GM21367 (cell line): ENCODE data around the gene PRKX.
"Not testable (repeated sequence)": the region's sequence is repeated elsewhere in the genome, so short reads cannot be mapped to it uniquely, and the experiment has no call there.

Source experiments
- ATAC-seq: cut with Tn5 transposase; IDR thresholded peaks from one replicate; pipeline ENCODE4 v1.9.1; 2021; ENCODE audit not compliant: unreplicated experiment

PRKX gene

DNA sequence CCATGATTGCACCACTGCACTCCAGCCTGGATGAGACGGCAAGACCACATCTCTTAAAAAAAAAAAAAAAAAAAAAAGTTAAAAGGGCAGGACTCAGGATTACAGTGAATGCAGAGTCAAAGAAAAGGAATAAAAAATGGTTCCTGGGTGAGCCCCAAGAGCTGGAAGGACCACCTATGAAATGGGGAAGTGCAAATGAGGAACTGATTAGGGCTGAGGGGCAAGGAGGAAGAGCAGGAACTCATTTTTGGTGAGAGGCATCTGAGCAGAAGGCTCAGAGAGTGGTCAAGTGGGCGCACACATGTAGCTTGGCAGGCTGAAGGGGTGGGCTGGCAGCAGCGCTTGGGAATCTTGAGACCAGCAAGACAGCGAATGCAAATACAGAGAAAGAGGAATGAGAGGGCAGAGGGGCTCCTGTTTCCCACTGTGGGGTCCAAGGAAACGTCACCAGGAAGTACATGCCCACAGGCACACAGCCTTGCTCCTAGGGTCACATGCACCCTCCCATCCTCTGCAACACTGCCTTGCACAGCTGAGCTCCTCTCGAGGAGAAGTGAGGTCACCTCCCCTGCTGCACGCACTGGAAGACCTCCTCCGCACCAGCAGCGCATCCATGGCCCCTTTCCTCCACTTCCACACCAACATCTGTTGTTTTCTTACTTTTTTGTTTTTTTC, 49.7 kb downstream of the PRKX start:
- ATAC-seq = not testable (repeated sequence)

DNA sequence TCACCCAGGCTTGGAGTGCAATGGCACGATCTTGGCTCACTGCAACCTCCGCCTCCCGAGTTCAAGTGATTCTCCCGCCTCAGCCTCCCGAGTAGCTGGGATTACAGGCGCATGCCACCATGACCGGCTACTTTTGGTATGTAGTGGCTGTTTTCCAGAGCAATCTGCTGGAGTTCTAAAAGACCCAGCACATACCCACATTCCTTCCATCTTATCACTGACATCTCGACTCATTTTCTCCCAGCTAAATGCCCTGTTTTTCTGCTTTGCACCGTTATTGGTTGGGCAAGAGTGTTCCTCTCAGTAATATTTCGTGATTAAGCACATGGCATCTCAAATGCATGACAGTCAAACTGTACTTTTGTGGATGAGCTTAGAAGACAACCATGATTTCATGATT, 53.7 kb downstream of the PRKX start:
- no peak for ATAC-seq

DNA sequence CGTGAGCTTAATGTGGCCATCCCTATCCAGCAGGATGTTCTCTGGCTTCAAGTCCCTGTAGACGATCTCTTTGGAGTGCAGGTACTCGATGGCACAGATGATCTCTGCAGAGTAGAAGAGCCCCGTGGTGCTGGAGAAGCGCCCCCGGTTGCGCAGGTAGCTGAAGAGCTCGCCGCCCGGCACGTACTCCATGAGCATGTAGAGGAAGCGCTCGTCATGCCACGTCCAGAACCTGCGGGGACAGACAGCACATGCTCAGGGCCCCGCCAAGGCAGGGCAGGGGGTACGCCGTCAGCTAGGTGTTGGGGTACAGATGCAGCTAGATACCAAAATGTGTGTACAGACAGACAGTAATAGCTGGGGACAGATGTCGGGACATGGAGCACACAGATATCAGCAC, 58.3 kb downstream of the PRKX start:
- no peak for ATAC-seq

DNA sequence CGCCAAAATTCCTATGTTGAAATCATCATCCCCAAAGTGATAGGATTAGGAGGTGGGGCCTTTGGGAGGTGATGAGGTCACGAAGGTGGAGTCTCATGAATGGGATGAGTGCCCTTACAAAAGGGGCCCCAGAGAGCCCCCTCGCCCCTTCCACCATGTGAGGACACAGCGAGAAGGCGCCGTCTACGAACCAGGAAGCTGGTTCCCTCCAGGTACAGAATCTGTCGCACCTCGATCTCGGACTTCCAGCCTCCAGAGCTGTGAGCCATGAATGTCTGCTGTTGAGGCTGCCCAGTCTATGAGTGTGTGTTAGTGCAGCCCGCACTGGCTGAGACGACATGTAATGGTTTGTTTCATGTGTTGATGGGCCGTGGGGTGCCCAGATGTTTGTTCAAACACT, 60.3 kb downstream of the PRKX start:
- no peak for ATAC-seq

DNA sequence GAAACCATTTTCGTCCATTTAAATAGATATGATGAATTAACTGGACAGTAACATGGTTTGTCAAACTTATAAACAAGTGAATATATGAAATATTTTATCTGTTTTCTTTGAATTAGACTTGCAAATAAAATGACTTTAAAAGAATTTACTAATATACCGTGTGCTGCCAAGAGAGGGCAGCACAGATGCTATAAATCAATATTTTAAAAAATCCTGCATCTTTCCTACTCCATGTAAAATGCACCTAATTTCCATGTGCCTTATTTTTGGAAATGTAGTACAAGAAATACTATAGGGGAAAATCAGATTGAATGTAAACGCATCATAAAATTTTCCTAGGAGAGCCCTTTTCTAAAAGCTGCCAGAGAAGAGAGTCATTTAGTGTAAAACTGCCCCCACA, 62.2 kb downstream of the PRKX start:
- no peak for ATAC-seq

DNA sequence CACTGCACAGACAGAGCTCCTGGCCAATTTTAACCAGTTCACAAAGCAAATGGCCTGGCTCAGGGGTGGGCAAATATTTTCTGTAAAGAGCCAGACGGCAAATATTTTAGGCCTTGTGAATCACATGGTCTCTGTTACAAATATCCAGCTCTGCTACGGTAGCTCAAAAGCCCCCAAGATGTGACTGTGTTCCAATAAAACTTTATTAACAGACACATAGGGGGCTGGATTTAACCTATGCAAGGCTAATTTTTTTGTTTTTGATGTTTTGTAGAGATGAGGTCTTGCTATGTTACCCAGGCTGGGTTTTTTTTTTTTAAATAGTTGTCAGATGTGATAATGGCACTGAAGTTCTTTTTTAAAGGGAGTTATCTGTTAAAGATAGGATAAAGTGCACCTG, 65.4 kb downstream of the PRKX start:
- ATAC-seq = no peak

DNA sequence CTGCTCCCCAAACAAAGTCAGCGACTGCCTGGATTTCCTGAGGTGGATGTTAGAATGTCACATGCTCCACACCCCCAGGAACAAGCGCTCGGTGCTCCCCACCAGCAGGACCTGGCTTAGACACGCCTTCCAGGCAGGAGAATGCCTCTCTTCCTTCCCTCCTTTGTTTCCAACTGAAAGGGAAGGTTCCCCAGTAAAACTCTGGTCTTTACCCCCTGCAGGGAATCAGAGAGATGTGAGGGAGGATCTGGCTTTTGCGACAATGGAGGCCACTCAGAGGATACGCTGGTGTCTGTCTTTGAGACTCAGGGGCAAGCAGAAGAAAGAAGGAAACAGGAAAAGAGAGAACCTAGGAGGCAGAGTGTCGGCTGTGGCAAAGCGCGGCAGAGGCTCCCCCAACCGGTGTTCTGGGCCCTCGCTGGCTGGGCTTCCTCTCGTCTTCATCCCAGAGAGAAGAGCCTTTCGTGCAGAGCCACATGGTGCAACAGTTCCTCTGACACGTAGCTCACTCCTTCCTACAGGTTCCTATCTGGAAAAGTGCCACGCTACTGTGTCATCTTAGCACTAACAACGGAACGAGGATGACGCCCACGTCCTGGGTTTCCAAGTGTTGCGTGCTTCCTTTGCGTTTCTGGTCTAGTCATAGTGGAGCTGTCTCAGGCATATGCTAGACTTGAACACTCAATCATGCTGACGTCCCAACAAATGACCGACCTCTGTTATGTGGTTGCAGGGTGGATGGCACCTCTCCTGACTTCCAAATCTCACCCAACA, 73.4 kb downstream of the PRKX start:
- not testable (repeated sequence) for ATAC-seq

DNA sequence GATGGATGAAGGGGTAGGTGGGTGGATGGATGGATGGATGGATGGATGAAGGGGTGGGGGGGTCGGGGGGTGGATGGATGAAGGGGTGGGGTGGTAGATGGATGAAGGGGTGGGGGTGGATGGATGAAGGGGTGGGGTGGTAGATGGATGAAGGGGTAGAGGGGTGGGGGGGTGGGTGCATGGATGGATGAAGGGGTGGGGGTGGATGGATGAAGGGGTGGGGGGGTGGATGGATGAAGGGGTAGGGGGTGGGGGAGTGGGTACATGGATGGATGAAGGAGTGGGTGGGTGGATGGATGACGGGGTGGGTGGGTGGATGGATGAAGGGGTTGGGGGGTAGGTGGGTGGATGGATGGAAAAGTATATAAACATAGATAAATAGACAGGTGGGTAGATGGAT, 74.2 kb downstream of the PRKX start:
- no peak for ATAC-seq

DNA sequence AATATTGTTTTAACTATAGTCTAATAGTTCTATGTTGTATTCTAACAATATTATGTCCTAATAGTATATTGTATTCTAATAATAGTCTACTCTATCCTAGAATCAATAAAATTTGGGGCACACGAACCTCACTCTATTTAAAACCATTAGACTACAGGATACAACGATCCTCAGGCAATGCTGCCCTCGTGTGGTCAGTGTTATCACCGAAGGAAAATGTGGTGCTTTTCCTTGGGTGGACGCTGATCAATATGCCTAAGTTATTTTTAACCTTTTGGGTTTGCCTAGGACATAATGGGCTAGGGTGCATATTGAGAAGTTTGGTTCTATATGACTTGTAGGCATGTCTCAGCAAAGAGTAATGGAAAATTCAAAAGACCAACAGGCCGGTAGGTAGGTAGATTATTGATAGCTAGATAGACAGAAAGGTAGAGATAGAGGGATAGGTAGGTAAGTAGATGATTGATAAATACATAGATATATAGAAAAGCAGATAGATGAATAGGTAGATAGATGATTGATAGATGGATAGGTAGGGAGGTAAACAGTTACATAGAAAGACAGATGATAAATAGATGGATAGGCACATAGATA, 75.1 kb downstream of the PRKX start:
- no peak for ATAC-seq

DNA sequence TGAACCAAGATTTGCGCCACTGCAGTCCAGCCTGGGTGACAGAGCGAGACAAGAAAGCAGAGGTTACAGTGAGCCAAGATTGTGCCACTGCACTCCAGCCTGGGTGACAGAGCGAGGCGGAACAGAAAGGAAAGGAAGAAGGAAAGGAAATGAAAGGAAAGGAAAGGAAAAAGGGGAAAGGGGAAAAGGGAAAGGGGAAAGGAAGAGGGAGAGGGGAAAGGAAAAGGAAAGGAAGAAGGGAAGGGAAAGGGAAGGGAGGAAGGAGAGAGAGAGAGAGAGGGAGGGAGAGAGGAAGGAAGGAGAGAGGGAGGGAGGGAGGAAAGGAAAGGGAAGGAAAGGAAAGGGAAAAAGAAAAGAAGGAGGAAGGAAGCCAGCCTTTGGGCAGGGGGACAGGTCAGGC, 76.6 kb downstream of the PRKX start:
- no peak for ATAC-seq

DNA sequence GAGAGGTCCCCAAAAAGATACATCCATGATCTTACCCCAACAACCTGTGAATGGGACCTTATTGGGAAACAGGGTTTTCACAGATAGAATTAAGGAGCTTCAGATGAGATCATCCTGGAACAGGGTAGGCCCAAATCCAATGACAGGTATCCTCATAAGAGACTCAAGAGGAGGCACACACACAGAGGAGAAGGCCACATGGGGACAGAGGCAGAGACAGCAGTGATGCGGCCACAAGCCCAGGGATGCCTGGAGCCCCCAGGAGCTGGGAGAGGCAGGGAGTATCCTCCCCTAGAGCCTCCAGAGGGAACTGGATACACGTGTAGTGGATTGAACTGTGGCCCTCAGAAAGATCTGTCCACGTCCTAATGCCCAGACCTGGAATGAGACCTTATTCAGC, 82.3 kb downstream of the PRKX start:
- ATAC-seq = no peak

DNA sequence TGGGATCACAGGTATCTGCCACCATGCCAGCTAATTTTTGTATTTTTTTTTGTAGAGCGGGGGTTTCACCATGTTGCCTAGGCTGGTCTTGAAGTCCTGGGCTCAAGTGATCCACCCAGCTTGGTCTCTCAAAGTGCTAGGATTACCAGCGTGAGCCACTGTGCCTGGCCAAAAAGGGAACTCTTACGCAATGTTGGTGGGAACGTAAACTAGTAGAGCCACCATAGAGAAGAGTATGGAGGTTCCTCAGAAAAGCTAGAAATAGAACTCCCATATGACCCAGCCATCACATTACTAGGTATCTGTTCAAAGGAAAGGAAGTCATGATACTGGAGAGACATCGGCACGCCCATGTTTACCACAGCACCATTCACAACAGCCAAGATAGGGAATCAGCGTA, 85.9 kb downstream of the PRKX start:
- no peak for ATAC-seq

DNA sequence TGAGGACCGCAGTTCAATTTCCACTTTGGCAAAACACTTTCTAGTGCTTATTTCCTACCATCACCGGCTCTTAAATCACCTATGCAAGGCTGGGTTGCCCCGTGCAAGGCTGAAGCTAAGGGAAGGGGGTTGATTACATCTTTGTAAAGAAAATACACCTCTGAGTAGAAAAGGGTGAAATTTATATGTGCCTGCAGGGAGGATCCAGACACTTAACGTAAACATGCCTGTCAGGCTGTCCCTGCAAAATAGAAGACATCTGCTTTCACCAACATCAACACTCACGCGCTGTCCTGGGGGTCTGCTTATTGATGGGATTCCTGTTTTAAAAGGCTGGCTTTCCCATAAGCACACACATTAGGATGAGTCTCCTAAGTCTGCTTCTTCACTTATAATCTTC, 92.0 kb downstream of the PRKX start:
- ATAC-seq = no peak

DNA sequence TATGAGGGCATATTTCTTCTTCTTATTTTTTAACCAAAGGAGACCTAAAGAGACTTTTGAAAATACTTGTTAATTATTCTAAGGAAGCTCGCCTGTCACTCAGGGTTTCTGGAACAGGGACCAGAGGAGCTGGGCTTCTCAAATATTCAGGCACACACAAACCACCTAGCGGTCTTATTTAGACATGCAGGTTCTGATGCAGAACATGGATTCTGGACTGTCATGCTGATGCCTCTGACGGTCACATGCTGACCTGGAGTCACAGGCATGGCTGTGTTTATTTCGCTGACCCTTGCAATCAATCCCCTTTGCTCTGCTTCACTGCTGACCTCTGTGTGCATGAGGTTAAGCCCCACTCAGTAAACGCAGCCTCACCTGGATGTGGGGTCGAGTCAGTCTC, 101.7 kb downstream of the PRKX start:
- ATAC-seq = not testable (repeated sequence)

DNA sequence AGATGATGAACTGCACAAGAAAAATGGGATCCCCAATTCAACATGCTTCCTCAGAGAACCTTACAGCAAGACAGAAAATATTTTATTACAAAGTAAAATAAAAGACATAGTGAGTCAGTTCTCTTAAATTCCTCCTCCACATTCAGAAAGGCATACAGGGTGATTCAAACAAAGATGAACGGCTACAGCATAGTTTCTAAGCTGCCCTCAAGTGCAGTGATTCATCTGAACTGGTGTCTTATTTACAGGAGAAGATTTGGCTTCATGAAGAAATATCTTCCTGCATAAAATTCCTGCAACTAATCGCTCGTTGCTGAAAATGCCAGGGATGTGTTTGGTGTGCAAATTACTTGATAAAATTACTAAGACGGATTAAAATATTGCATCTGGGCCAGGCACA, 103.6 kb downstream of the PRKX start:
- no peak for ATAC-seq

DNA sequence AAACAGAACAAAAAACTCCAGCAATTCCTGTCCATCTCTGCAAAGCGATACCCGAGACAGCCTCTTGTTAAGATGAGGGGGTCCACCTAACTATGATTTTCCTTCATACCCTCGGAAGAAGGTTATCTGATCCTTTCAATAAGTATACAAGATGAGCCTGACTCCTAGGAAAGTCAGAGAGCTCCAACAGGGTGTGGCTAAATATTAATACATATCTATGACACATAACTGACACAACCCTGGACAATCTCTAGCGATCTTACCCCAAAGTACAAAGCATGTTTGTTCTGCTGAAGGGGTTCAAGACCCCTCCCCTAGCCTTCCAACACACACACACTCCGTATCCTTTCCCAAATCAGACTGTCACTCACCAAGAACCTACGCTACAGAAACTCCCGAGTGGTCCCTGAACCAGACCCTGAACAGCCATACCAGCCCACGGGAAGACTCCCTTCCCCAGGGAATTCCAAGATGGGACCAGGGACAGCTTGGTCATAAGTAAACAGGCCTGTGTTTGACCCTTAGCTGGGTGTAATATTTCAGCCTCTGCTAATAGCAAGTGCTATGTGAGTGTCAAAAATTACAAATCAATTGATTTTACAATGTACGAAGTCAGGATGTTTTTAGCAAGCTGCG, 110.3 kb downstream of the PRKX start:
- ATAC-seq = no peak

DNA sequence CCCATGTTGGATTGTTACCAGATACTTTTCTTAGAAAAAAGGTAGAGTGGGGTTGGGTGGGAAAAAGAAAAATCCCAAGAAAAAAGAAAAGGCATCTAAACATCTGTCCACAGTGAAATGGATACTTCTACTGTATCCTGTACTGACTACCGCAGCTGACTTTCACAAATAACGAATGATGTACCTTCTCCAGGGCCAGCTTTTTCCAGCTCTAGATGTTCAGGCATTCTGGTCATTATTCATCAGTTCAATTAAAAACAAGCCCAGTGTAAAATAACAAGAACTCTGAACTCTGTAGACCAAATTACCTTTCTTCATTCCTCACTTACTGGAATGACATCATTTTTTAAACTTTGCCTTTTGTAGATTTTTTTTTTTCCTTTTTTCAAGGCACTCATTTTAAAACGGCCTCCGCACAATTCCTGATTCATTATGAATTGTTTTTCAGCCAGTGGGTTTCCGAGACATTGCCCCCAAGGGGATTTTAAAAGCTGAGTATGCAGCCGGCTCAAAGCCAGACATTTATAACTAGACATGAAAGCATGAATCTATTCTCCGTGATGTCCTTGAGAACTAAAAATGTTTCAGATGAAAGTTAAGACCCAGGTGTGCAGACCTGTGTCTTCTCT, 113.5 kb downstream of the PRKX start:
- ATAC-seq = no peak

DNA sequence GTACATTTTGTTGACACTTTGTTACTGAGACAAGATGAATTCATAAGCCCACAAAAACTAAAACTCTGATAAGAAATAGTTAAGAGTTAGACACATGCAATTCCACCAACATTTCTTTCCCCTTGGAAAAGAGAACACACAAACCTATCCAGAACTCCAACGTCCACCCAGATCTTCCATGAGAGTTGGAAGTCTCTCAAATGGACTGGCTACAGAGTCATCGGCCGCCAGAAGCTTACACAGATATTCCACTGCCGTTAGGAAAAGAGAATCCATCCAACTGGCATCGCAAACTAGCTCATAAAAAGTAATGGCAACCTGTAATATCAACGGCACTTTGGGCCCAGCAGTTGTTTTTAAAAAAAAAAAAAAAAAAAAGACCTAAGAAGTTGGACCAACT, 114.7 kb downstream of the PRKX start:
- no peak for ATAC-seq

DNA sequence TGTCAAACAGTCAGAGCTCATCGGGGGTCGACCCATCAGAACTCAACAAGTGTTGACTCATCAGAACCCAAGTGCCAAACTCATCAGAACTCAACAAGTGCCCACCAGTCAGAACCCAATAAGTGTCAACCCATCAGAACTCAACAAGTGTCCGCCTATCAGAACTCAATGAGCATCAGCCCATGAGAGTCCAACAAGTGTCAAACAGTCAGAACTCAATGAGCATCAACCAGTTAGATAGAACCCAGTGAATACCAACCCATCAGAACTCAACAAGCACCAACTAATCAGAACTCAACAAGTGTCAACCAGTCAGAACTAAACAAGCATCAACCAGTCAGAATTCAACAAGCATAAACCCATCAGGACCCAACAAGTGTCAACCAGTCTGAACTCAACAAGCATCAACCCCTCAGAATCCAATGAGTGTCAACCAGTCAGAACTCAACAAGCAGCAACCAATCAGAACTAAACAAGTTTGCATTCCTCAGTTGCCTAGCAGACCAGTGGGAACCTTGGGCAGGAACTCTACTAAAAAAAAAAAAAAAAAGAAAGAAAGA, 115.3 kb downstream of the PRKX start:
- ATAC-seq = no peak

DNA sequence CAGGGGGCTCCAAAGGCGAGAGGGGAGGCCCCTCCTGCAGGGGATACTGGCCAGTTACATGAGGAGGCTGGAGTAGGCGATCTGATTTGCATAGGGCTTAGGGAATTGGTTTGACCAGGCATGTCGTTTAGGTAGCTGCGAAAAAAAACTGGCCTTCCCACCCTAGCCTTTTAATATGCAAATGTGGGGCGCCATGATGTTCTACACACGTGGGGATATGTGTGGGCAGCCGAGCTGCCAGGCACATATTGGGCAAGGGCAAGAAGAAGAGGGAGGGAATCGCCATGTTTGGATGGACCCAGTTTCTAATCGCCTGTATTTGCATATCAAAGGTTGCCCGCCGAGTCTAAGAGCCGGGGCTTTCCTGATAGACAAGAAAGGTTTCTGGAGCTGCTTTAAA, 121.3 kb downstream of the PRKX start:
- ATAC-seq = no peak

DNA sequence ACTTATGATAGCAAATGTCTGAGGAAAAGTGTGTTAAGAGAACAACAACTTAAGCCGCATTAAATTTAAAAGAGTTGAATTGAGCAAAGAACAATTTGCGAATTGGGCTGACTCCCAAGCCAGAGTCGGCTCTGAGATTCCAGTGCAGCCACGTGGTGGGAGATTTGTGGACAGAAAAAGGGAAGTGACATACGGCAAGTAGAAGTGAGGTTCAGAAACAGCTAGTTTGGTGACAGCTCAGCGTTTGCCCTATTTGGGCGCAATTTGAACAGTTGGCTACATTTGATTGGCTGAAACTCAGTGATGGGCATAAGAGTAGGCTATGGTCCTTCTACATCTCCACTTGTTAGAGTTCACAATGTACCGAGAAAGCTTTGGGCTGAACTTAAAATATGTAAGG, 124.0 kb downstream of the PRKX start:
- ATAC-seq = no peak
